ENCODE data around the gene HFE.
"Not testable (repeated sequence)": the region's sequence is repeated elsewhere in the genome, so short reads cannot be mapped to it uniquely, and the experiment has no call there.

The HFE gene

GRCh38 chr6:26116267-26116666, 29.0 kb downstream of the HFE start:
- DNase-seq = no peak

- peak; percentile 80 for DNase-seq
Measured at GRCh38 chr6:26118999-26119398, 31.8 kb downstream of the HFE start.

GRCh38 chr6:26120115-26120514, 32.9 kb downstream of the HFE start:
- not testable (repeated sequence) for DNase-seq

- no peak for DNase-seq
Measured at GRCh38 chr6:26120807-26121140, 33.5 kb downstream of the HFE start.

GRCh38 chr6:26121141-26122004, 34.1 kb downstream of the HFE start:
- no peak for DNase-seq

- DNase-seq = no peak
Measured at GRCh38 chr6:26122005-26122388, 34.8 kb downstream of the HFE start.

GRCh38 chr6:26122402-26122792, 35.2 kb downstream of the HFE start:
- no peak for DNase-seq

- DNase-seq = peak; percentile 100
Measured at GRCh38 chr6:26122793-26123674, 35.8 kb downstream of the HFE start.

- no peak for DNase-seq
Measured at GRCh38 chr6:26123675-26123946, 36.4 kb downstream of the HFE start.

- DNase-seq = peak; percentile 100
Measured at GRCh38 chr6:26123947-26124780, 36.9 kb downstream of the HFE start.

- peak; percentile 47 for DNase-seq
Measured at GRCh38 chr6:26124781-26125685, 37.8 kb downstream of the HFE start.

- DNase-seq = peak; percentile 77
Measured at GRCh38 chr6:26126394-26127235, 39.4 kb downstream of the HFE start.

- no peak for DNase-seq
Measured at GRCh38 chr6:26128013-26128771, 41.0 kb downstream of the HFE start.

- DNase-seq = no peak
Measured at GRCh38 chr6:26129656-26130055, 42.4 kb downstream of the HFE start.

GRCh38 chr6:26130581-26131249, 43.5 kb downstream of the HFE start:
- no peak for DNase-seq

- no peak for DNase-seq
Measured at GRCh38 chr6:26131618-26132017, 44.4 kb downstream of the HFE start.

GRCh38 chr6:26133730-26134129, 46.5 kb downstream of the HFE start:
- no peak for DNase-seq

GRCh38 chr6:26136321-26136720, 49.1 kb downstream of the HFE start:
- no peak for DNase-seq

GRCh38 chr6:26140254-26140966, 53.2 kb downstream of the HFE start:
- no peak for DNase-seq
